ENCODE results near the gene LGI4.
A peak's percentile ranks its signal among the peaks of the same experiment; 100 is the strongest.

Gene LGI4

GRCh38 chr19:35136977-35137702, 2.3 kb upstream of the LGI4 start:
- Histone ChIP-seq H2BK12ac (ENCODE audit: low read length) (no peak overlapping the region), H2BK15ac (ENCODE audit: low read length) (no peak overlapping the region), H3K4me3 (ENCODE audit: low read length in 2 of 2) (no peak overlapping the region), H2AK5ac (ENCODE audit: low read depth, low read length) (no peak overlapping the region), H4K91ac (ENCODE audit: low read depth, low read length, poor library complexity) (no peak overlapping the region), H3K9me3 (replicated peaks in 1 of 2; ENCODE audit: control insufficient read depth in 2 of 2, insufficient read depth in 1 of 2, low read depth in 1 of 2, low read length in 2 of 2) (peaks cover 0 to 2% of the 10 kb centered on the region in 2 donors), H3K36me3 (replicated peaks in 1 of 2; ENCODE audit: control insufficient read depth in 2 of 2, insufficient read depth in 2 of 2, low read length in 2 of 2) (no peaks in the 10 kb centered on the region), H3K4me2 (ENCODE audit: insufficient read depth, low read length, poor library complexity, severe bottlenecking) (no peak overlapping the region), H3K9ac (ENCODE audit: low read depth, low read length, poor library complexity) (no peak overlapping the region), H3K27ac (replicated peaks; ENCODE audit: low read length) (no peak overlapping the region), H3K23ac (ENCODE audit: low read depth, low read length, poor library complexity) (peak overlapping the region; percentile 27), H2AFZ (ENCODE audit: low read length) (no peak overlapping the region), H3K79me1 (ENCODE audit: low read depth, low read length) (no peaks in the 10 kb centered on the region), H4K8ac (ENCODE audit: low read depth, low read length) (no peak overlapping the region), H3K18ac (ENCODE audit: low read length) (no peak overlapping the region), H3K14ac (ENCODE audit: low read length) (no peak overlapping the region), H3K4ac (ENCODE audit: low read length) (no peak overlapping the region), H3K27me3 (ENCODE audit: control insufficient read depth in 3 of 3, insufficient read depth in 3 of 3, low read depth in 1 of 3, low read length in 3 of 3) (peaks cover under 1 to 43% (median 12%) of the 10 kb centered on the region in 3 experiments), H3K4me1 (ENCODE audit: control insufficient read depth in 2 of 2, insufficient read depth in 1 of 2, low read depth in 1 of 2, low read length in 2 of 2) (peaks cover 22 to 24% of the 10 kb centered on the region in 2 donors), H2BK120ac (ENCODE audit: low read depth, low read length) (no peak overlapping the region), H2BK5ac (ENCODE audit: low read length) (no peak overlapping the region)
- WGBS, 2 donors (ENCODE audit: extremely low coverage in 2 of 2, insufficient read length in 2 of 2, insufficient replicate concordance in 1 of 2) = no CpG with 5 or more reads among the region's 9 CpGs
- DNase-seq (ENCODE audit: low spot score) = no peak

GRCh38 chr19:35136231-35136630, 1.4 kb upstream of the LGI4 start:
- no peaks in the 10 kb centered on the region for H3K79me1 ChIP-seq (ENCODE audit: low read depth, low read length)
- H3K9me3 ChIP-seq (replicated peaks in 1 of 2; ENCODE audit: control insufficient read depth in 2 of 2, insufficient read depth in 1 of 2, low read depth in 1 of 2, low read length in 2 of 2) = peaks cover 0 to 2% of the 10 kb centered on the region in 2 donors
- no peaks in the 10 kb centered on the region for H3K36me3 ChIP-seq (replicated peaks in 1 of 2; ENCODE audit: control insufficient read depth in 2 of 2, insufficient read depth in 2 of 2, low read length in 2 of 2)
- H3K14ac ChIP-seq (ENCODE audit: low read length) = no peak overlapping the region
- H2BK5ac ChIP-seq (ENCODE audit: low read length) = no peak overlapping the region
- peaks cover 0 to 35% (median 3%) of the 10 kb centered on the region in 3 experiments for H3K27me3 ChIP-seq (ENCODE audit: control insufficient read depth in 3 of 3, insufficient read depth in 3 of 3, low read depth in 1 of 3, low read length in 3 of 3)
- H2AFZ ChIP-seq (ENCODE audit: low read length) = no peak overlapping the region
- no peak overlapping the region for H4K91ac ChIP-seq (ENCODE audit: low read depth, low read length, poor library complexity)
- H3K4me1 ChIP-seq (ENCODE audit: control insufficient read depth in 2 of 2, insufficient read depth in 1 of 2, low read depth in 1 of 2, low read length in 2 of 2) = peaks cover 21 to 24% of the 10 kb centered on the region in 2 donors
- no peak overlapping the region for H3K23ac ChIP-seq (ENCODE audit: low read depth, low read length, poor library complexity)
- H3K4me3 ChIP-seq (ENCODE audit: low read length in 2 of 2) = no peak overlapping the region
- H3K27ac ChIP-seq (replicated peaks; ENCODE audit: low read length) = no peak overlapping the region
- no peak for DNase-seq (ENCODE audit: low spot score)
- H3K18ac ChIP-seq (ENCODE audit: low read length) = no peak overlapping the region
- WGBS, 2 donors (ENCODE audit: extremely low coverage in 2 of 2, insufficient read length in 2 of 2, insufficient replicate concordance in 1 of 2) = no CpG with 5 or more reads among the region's 11 CpGs
- H2BK12ac ChIP-seq (ENCODE audit: low read length) = no peak overlapping the region
- no peak overlapping the region for H3K9ac ChIP-seq (ENCODE audit: low read depth, low read length, poor library complexity)
- H2AK5ac ChIP-seq (ENCODE audit: low read depth, low read length) = no peak overlapping the region
- H2BK15ac ChIP-seq (ENCODE audit: low read length) = peak overlapping the region; percentile 10
- no peak overlapping the region for H2BK120ac ChIP-seq (ENCODE audit: low read depth, low read length)
- no peak overlapping the region for H3K4ac ChIP-seq (ENCODE audit: low read length)
- no peak overlapping the region for H3K4me2 ChIP-seq (ENCODE audit: insufficient read depth, low read length, poor library complexity, severe bottlenecking)
- no peak overlapping the region for H4K8ac ChIP-seq (ENCODE audit: low read depth, low read length)

DNA sequence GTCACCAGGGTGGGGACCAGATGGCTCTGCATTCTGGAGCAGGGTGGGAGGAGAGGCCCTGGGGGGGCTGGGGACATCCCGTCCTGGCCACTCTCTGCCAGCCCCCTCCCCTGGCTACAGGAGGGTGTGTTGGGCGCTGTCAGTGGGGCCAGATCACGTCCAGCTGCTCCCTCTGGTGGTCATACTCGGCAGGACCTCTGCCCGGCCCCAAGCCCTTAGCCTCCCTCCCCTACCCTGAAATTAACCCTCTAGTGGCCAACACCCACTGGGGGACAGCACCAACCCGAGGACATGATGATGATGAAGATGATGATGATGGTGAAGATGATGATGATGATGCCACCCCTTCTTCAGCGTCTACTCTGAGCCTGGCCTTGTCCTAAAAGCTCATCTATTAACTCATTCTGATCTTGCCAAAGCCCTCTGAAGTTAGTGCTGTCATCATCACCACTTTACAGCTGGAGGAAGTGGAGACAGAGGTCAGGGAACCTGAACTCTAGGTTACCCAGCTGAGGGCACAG, 590 bp upstream of the LGI4 start:
- no peak overlapping the region for H3K23ac ChIP-seq (ENCODE audit: low read depth, low read length, poor library complexity)
- H2BK120ac ChIP-seq (ENCODE audit: low read depth, low read length) = no peak overlapping the region
- H3K27ac ChIP-seq (replicated peaks; ENCODE audit: low read length) = no peak overlapping the region
- H3K18ac ChIP-seq (ENCODE audit: low read length) = peak overlapping the region; percentile 41
- no peak overlapping the region for H3K4ac ChIP-seq (ENCODE audit: low read length)
- H3K4me2 ChIP-seq (ENCODE audit: insufficient read depth, low read length, poor library complexity, severe bottlenecking) = peak overlapping the region; percentile 64
- peaks cover 17 to 22% of the 10 kb centered on the region in 2 donors for H3K4me1 ChIP-seq (ENCODE audit: control insufficient read depth in 2 of 2, insufficient read depth in 1 of 2, low read depth in 1 of 2, low read length in 2 of 2)
- no peaks in the 10 kb centered on the region for H3K36me3 ChIP-seq (replicated peaks in 1 of 2; ENCODE audit: control insufficient read depth in 2 of 2, insufficient read depth in 2 of 2, low read length in 2 of 2)
- no peak overlapping the region for H3K14ac ChIP-seq (ENCODE audit: low read length)
- no peaks in the 10 kb centered on the region for H3K79me1 ChIP-seq (ENCODE audit: low read depth, low read length)
- DNase-seq (ENCODE audit: low spot score) = peak; percentile 84
- H2AK5ac ChIP-seq (ENCODE audit: low read depth, low read length) = no peak overlapping the region
- no peak overlapping the region for H3K9ac ChIP-seq (ENCODE audit: low read depth, low read length, poor library complexity)
- H2BK5ac ChIP-seq (ENCODE audit: low read length) = no peak overlapping the region
- peaks cover 0 to 2% of the 10 kb centered on the region in 2 donors for H3K9me3 ChIP-seq (replicated peaks in 1 of 2; ENCODE audit: control insufficient read depth in 2 of 2, insufficient read depth in 1 of 2, low read depth in 1 of 2, low read length in 2 of 2)
- no peak overlapping the region for H4K91ac ChIP-seq (ENCODE audit: low read depth, low read length, poor library complexity)
- no peak overlapping the region for H3K4me3 ChIP-seq (ENCODE audit: low read length in 2 of 2)
- no peak overlapping the region for H2BK12ac ChIP-seq (ENCODE audit: low read length)
- peak overlapping the region; percentile 66 for H2AFZ ChIP-seq (ENCODE audit: low read length)
- H3K27me3 ChIP-seq (ENCODE audit: control insufficient read depth in 3 of 3, insufficient read depth in 3 of 3, low read depth in 1 of 3, low read length in 3 of 3) = peaks cover 0 to 29% (median 0%) of the 10 kb centered on the region in 3 experiments
- WGBS, 2 donors (ENCODE audit: extremely low coverage in 2 of 2, insufficient read length in 2 of 2, insufficient replicate concordance in 1 of 2) = no CpG with 5 or more reads among the region's 7 CpGs
- no peak overlapping the region for H2BK15ac ChIP-seq (ENCODE audit: low read length)
- H4K8ac ChIP-seq (ENCODE audit: low read depth, low read length) = no peak overlapping the region

- Histone ChIP-seq H3K9me3 (replicated peaks in 1 of 2; ENCODE audit: control insufficient read depth in 2 of 2, insufficient read depth in 1 of 2, low read depth in 1 of 2, low read length in 2 of 2) (peaks cover 0 to 2% of the 10 kb centered on the region in 2 donors), H3K4me1 (ENCODE audit: control insufficient read depth in 2 of 2, insufficient read depth in 1 of 2, low read depth in 1 of 2, low read length in 2 of 2) (peaks cover 6 to 9% of the 10 kb centered on the region in 2 donors), H3K4me3 (ENCODE audit: low read length in 2 of 2) (no peak overlapping the region), H2BK15ac (ENCODE audit: low read length) (peak overlapping the region; percentile 98), H2AK5ac (ENCODE audit: low read depth, low read length) (peak overlapping the region; percentile 98), H3K4ac (ENCODE audit: low read length) (no peak overlapping the region), H3K14ac (ENCODE audit: low read length) (peak overlapping the region; percentile 73), H3K79me1 (ENCODE audit: low read depth, low read length) (no peaks in the 10 kb centered on the region), H2BK120ac (ENCODE audit: low read depth, low read length) (peak overlapping the region; percentile 6), H2BK5ac (ENCODE audit: low read length) (no peak overlapping the region), H3K27ac (replicated peaks; ENCODE audit: low read length) (no peak overlapping the region), H4K8ac (ENCODE audit: low read depth, low read length) (no peak overlapping the region), H3K27me3 (ENCODE audit: control insufficient read depth in 3 of 3, insufficient read depth in 3 of 3, low read depth in 1 of 3, low read length in 3 of 3) (peaks cover 0 to 15% (median 0%) of the 10 kb centered on the region in 3 experiments), H3K9ac (ENCODE audit: low read depth, low read length, poor library complexity) (peak overlapping the region; percentile 64), H3K23ac (ENCODE audit: low read depth, low read length, poor library complexity) (no peak overlapping the region), H2AFZ (ENCODE audit: low read length) (no peak overlapping the region), H3K36me3 (replicated peaks in 1 of 2; ENCODE audit: control insufficient read depth in 2 of 2, insufficient read depth in 2 of 2, low read length in 2 of 2) (peaks cover 0 to under 1% of the 10 kb centered on the region in 2 donors), H3K18ac (ENCODE audit: low read length) (peak overlapping the region; percentile 79), H4K91ac (ENCODE audit: low read depth, low read length, poor library complexity) (no peak overlapping the region), H2BK12ac (ENCODE audit: low read length) (peak overlapping the region; percentile 48), H3K4me2 (ENCODE audit: insufficient read depth, low read length, poor library complexity, severe bottlenecking) (no peak overlapping the region)
- DNase-seq (ENCODE audit: low spot score) = no peak
- WGBS, 2 donors (ENCODE audit: extremely low coverage in 2 of 2, insufficient read length in 2 of 2, insufficient replicate concordance in 1 of 2) = no CpG with 5 or more reads among the region's 11 CpGs
These were observed 1.0 kb downstream of the LGI4 start for GRCh38 chr19:35133826-35134225.
